HepG2 (cell line): ENCODE data around the gene RRBP1. TPM values are rescaled to one million over a fixed set of nuclear protein-coding genes. Genes with fewer than 3 reads are reported as not detected.

Source experiments
- DNMT3B ChIP-seq: conservative IDR thresholded peaks from 2 replicates; pipeline ENCODE4 v1.6.1; 2016; ENCODE audit warnings: missing biosample characterization, control low read depth
- MAFK ChIP-seq, 2 experiments: IDR thresholded peaks in 1 of 2; conservative IDR thresholded peaks in 1 of 2; 2 replicates each; pipeline ENCODE4 v1.6.1; 2011; ENCODE audit warnings: improper control_type of control experiment in 2 of 2, low read length in 2 of 2
- MAZ ChIP-seq, 2 experiments: sonication (generic) in 1 of 2; formaldehyde crosslinking in 1 of 2; IDR thresholded peaks; 2 replicates each; pipeline versions ENCODE4 v1.5.0 to v1.6.1; 2012 to 2020; ENCODE audit warnings: low read depth in 2 of 2, mild to moderate bottlenecking in 2 of 2, borderline replicate concordance in 1 of 2, improper control_type of control experiment in 1 of 2, low read length in 1 of 2, missing genetic modification reagents in 1 of 2, moderate library complexity in 1 of 2
- MED8 ChIP-seq: sonication (generic); formaldehyde crosslinking; IDR thresholded peaks from 2 replicates; pipeline ENCODE4 v1.8.1; 2023; ENCODE audit warnings: mild to moderate bottlenecking, missing genetic modification reagents; ENCODE audit not compliant: insufficient replicate concordance
- NAIF1 ChIP-seq: sonication (generic); formaldehyde crosslinking; IDR thresholded peaks from 2 replicates; pipeline ENCODE4 v1.5.0; 2020; ENCODE audit warnings: mild to moderate bottlenecking, missing genetic modification reagents, borderline replicate concordance
- NFKB2 ChIP-seq: sonication (generic); formaldehyde crosslinking; IDR thresholded peaks from 2 replicates; pipeline ENCODE4 v1.4.0; 2020; ENCODE audit warnings: missing genetic modification reagents, borderline replicate concordance
- PLRG1 ChIP-seq: fragments of 450-650 bp; conservative IDR thresholded peaks from 2 replicates; pipeline ENCODE4 v1.6.1; 2016
- PRMT3 ChIP-seq: sonication (generic); formaldehyde crosslinking; IDR thresholded peaks from 2 replicates; pipeline ENCODE4 v1.8.1; 2022; ENCODE audit warnings: low read depth, mild to moderate bottlenecking, moderate library complexity, missing genetic modification reagents, borderline replicate concordance
- PRPF4 ChIP-seq: fragments of 200-400 bp; formaldehyde crosslinking; IDR thresholded peaks from 2 replicates; pipeline ENCODE4 v1.6.1; 2016; ENCODE audit warnings: low read length, low read depth; ENCODE audit not compliant: poor library complexity, severe bottlenecking
- RFXANK ChIP-seq: IDR thresholded peaks from 2 replicates; pipeline ENCODE4 v1.6.1; 2016
- SALL2 ChIP-seq: sonication (generic); formaldehyde crosslinking; IDR thresholded peaks from 2 replicates; pipeline ENCODE4 v1.8.1; 2023; ENCODE audit warnings: mild to moderate bottlenecking, missing genetic modification reagents, inconsistent platforms
- TRIM22 ChIP-seq: fragments of 450-650 bp; IDR thresholded peaks from 2 replicates; pipeline ENCODE4 v1.6.1; 2017
- ZFP1 ChIP-seq: IDR thresholded peaks from 2 replicates; pipeline ENCODE4 v1.6.1; 2016
- ZFP90 ChIP-seq: sonication (generic); formaldehyde crosslinking; IDR thresholded peaks from 2 replicates; pipeline ENCODE4 v1.8.0; 2022; ENCODE audit warnings: missing genetic modification reagents, mild to moderate bottlenecking, inconsistent platforms, borderline replicate concordance
- ZNF232 ChIP-seq: sonication (generic); formaldehyde crosslinking; IDR thresholded peaks from 2 replicates; pipeline ENCODE4 v1.4.0; 2020; ENCODE audit warnings: missing genetic modification reagents, borderline replicate concordance
- ZNF407 ChIP-seq: sonication (generic); formaldehyde crosslinking; IDR thresholded peaks from one replicate; pipeline ENCODE4 v1.5.1; 2020; ENCODE audit warnings: mild to moderate bottlenecking, missing genetic modification reagents; ENCODE audit errors: not compliant biosample characterization
- ZNF432 ChIP-seq: sonication (generic); formaldehyde crosslinking; IDR thresholded peaks from 2 replicates; pipeline ENCODE4 v1.5.0; 2020; ENCODE audit warnings: missing genetic modification reagents, mild to moderate bottlenecking, borderline replicate concordance
- ZNF605 ChIP-seq: sonication (generic); formaldehyde crosslinking; IDR thresholded peaks from 2 replicates; pipeline ENCODE4 v1.8.0; 2022; ENCODE audit warnings: mild to moderate bottlenecking, missing genetic modification reagents
- ZNF616 ChIP-seq: sonication (generic); formaldehyde crosslinking; IDR thresholded peaks from 2 replicates; pipeline ENCODE4 v1.5.0; 2020; ENCODE audit warnings: low read depth, mild to moderate bottlenecking, missing genetic modification reagents
- ZNF788 ChIP-seq: sonication (generic); formaldehyde crosslinking; IDR thresholded peaks from 2 replicates; pipeline ENCODE4 v1.5.0; 2020; ENCODE audit warnings: mild to moderate bottlenecking, missing genetic modification reagents, borderline replicate concordance
- polyA plus RNA-seq, 8 experiments: library from polyadenylated mRNA; depleted of rRNA in 3 of 8; stranded (reverse) in 7 of 8; unstranded in 1 of 8; fragments of >200 nt; fragmentation: Illumina TruSeq in 4 of 8; extraction: Trizol in 4 of 8; gene quantifications; 2 replicates each; pipeline versions ENCODE4 v1.2.1 to v1.2.3, GENCODE V29; 2011 to 2016; ENCODE audit warnings: low read depth in 4 of 8, missing spikeins in 1 of 8, mixed read lengths in 1 of 8; ENCODE audit not compliant: insufficient read depth in 1 of 8
- total RNA-seq, 5 experiments: library from RNA; depleted of rRNA; stranded (reverse); fragments of >200 nt; fragmentation: Illumina TruSeq; extraction: Trizol; gene quantifications; 2 replicates each; pipeline ENCODE4 v1.2.3, GENCODE V29; 2016; ENCODE audit warnings: low read depth in 1 of 5

Gene RRBP1
- total and polyA plus RNA-seq, 2 of the 13 experiments (the other 11 are each of a cell fraction or from before 2014, with no cell fraction given), result 150 to 222 TPM

- TF ChIP-seq ZNF407 (CRISPR knock-in tag) (peak; percentile 33), SALL2 (CRISPR knock-in tag) (no peak), MED8 (CRISPR knock-in tag) (no peak), RFXANK (no peak), PRPF4 (no peak), NAIF1 (CRISPR knock-in tag) (no peak), NFKB2 (CRISPR knock-in tag) (0 out of 2 replicates have a peak, but pooled peaks have one; percentile 44), PRMT3 (CRISPR knock-in tag) (no peak; the same call in 1 of the 2 replicates), ZNF788 (CRISPR knock-in tag) (peak; percentile 55; the same call in 1 of the 2 replicates), ZNF232 (CRISPR knock-in tag) (0 out of 2 replicates have a peak, but pooled peaks have one; percentile 39), ZFP90 (CRISPR knock-in tag) (no peak), MAZ (IDR thresholded peaks at IDR 0.05; ENCODE audit: borderline replicate concordance, low read depth, low read length) (no peak), MAZ (CRISPR knock-in tag; IDR thresholded peaks at IDR 0.05; ENCODE audit: low read depth) (0 out of 2 replicates have a peak, but pooled peaks have one; percentile 16), ZNF432 (CRISPR knock-in tag) (no peak), PLRG1 (no peak), DNMT3B (CRISPR knock-in tag) (0 out of 2 replicates have a peak, but pooled peaks have one; percentile 5), ZNF605 (CRISPR knock-in tag) (no peak; the same call in 1 of the 2 replicates), ZFP1 (CRISPR knock-in tag) (no peak), TRIM22 (no peak), ZNF616 (CRISPR knock-in tag) (no peak), MAFK (conservative IDR thresholded peaks at IDR 0.05 in 1 of 2, IDR thresholded peaks at IDR 0.05 in 1 of 2; ENCODE audit: low read length in 2 of 2) (peak; percentile 81 to 84)
Measured at GRCh38 chr20:17722493-17723300, 40.7 kb upstream of the RRBP1 start (continued).
